HG02885 (cell line): Measurements from ENCODE around the gene TTC7B.

Experiments used
- ATAC-seq: cut with Tn5 transposase; IDR thresholded peaks from one replicate; pipeline ENCODE4 v1.9.1; 2021; ENCODE audit warnings: mild to moderate bottlenecking; ENCODE audit not compliant: unreplicated experiment, poor library complexity

The TTC7B gene

GRCh38 chr14:90720336-90720735 lies 95.9 kb downstream of the TTC7B start:
- no peak for ATAC-seq

DNA sequence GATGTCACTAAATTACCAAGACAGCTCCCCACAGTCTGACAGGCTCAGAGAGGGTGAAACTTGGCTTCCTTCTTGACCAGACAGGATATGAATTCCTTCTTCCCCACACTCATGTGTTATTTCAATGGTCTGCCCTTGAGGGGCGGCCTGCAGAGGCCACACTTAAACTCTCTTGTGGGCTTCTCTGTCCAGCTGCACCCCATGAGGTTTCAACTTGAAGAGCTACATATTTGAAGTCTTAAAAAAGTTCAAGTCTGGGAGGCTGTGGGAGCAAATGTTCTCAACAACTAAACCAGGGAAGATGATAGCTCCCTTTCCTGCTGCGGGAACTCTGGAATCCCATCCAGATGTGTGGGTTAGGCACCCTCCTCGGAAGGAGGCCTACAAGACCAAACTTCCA lies 98.3 kb downstream of the TTC7B start:
- no peak for ATAC-seq

- ATAC-seq, result no peak
These were observed 100.2 kb downstream of the TTC7B start for GRCh38 chr14:90715993-90716392.

- no peak for ATAC-seq
These were observed 100.7 kb downstream of the TTC7B start for GRCh38 chr14:90715495-90715894.

DNA sequence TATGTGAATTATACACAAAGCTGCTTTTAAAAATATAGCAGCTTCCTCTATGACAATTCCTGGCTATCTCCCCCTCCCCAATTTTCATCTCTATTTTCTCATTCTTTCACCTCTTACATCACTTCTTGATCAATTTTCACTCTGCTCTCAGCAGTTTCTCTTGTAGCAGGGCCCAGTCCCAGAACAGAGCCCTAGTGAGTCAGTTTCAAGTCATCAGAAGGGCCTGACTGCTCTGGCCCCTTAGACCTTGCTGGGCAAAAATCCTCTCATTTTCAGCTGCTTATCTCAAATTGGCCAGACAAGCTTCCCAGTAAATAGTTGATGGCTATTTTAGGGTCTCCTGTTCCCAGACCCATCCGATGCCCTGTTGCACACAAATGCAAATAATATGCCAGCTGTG lies 101.4 kb downstream of the TTC7B start:
- ATAC-seq, result no peak

DNA sequence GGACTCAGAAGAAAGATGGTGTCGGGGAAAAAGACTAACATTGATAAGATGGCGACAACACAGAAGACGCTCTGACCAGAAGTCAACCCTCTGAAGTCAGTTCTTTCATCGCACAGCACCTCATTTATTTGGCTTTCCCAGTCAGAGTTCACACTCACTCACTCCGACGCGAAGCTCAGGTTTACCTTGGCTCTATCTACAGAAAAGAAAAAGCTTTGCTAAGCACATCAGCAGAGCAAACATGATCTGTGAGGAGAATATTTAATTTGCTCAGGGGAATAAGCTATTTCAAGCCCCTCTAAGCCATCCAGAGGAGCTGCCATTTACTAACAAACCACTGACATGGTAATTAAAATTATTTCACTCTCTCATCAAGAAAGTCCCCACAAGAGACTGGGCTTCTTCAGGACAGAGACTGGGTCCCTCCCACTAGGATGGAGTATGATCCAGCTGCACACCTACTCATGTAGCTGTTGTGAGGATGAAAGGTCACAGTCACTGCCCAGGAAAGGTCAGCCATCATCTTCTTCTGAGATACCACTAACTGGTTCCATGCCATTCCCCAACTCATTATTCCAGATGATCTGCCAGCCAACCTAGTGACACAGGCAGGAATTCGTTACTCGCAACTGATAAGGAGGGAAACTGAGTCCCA lies 111.4 kb downstream of the TTC7B start:
- no peak for ATAC-seq

DNA sequence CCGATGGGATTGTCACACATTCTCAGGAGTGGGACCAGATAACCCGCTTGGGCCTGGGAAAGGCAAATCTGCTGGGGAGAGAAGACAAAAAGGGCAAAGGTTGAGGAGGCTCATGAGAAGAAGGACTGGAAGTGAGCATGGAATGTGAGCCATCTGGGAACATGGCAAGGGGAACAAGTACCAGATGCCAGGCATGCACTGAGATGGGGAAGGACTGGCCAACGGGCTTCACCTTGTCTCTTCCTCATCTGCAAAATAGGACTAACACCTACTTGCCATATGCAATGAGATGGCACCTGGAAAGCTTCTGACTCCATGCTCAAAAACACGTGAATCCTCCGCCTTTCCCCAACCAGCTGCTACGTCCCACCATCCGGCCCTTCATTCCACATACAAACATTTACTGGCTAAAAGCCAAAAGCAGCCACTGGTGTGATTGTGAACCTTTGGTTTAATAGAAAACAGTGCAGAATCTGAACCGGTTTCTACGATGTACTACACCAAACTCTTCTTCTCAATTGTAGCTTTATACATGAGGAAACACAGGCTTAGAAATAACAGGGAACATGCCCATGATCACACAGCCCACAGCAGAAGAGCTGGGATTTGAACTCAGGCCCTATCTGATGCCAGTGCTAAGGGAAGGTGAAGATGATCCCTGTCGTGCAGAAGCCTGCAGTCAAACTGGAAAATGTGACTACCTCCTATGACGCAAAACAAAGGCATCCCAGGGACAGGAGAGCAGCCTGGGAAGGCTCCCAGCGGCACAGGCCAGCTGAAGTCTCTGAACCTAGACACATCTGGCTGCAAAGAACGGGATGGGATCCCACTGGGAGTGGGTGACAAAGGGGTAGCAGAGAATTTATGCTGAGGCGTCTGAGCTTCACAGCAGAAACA lies 112.1 kb downstream of the TTC7B start:
- ATAC-seq, result no peak

DNA sequence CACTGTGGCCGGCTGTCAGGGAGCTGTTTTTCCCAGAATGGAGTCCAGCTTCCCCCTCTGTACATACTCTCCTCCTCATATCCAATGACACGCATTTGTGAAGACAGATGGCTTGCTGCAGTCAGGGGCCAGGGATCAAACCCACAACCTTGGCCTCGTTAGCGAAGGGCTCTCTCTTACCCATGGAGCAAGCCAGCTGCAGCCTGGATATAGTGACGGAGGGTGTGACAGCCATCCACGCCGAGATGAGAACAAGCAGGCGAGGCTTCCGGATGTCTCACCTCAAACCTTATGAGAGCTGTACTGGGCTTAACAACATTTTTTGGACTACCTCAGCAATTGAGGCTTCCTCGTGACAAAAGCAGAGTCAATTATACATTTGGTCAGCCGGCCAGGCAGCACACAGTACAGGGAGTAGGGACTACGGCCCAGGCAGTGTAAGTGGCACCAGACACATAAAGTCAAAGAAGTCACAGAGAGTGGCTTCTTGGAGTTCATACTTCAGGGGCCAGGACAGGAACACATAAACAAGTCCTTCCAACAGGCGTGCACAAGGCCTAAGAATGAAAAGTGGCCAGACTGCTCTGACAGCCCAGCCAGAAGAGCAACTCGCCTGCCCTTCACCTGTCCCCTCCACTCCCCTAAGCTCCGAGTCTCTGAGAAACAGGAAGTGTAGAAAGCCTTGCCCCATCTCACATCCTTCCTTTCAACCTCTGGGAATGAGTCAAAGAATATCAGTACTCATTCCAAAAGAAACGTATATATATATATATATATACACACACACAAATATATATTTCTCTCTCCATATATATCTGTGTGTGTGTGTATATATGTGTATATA lies 115.1 kb downstream of the TTC7B start:
- ATAC-seq, result no peak

DNA sequence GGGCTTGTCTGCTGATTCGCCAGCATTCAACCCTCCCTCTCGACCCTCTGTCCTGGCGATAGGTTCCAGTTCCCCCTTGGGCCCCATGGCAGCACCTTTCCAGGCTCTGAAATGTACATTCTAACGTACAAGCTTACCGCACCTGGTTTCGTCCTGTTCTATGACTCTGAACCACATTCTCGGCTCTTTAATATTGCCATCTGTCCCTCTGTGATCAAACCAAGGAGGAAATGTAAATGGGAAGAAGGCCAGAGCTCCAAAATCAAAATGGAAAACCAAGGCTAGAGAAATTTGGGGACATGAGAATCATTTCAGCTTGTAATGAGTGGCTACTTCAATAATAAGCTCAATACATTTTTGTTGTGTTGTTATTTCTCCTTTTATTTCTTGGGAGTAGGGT lies 117.2 kb downstream of the TTC7B start:
- ATAC-seq, result no peak

DNA sequence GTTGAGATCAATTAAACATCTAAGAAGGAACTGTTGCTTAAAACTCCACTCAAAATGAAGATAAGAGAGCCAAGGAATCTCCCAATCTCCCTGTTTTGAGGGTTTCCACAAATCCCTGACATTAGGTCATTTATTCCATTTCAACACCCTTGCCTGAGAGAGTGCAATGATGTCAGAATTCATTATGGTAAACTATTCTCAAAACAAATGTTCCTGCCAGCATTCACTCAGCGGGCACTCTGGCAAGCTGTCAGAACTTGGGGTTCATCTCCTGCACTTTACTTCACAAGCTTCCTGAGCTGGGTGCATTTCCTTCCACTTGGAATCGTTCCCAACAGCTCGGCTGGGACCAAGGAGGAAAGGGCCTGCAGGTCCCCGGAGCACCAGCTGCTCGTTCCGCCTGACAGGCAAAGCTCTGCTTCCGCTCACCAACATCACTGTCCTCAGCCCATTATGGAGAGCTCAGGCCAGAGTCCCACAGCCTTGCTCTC lies 117.8 kb downstream of the TTC7B start:
- ATAC-seq, result no peak

DNA sequence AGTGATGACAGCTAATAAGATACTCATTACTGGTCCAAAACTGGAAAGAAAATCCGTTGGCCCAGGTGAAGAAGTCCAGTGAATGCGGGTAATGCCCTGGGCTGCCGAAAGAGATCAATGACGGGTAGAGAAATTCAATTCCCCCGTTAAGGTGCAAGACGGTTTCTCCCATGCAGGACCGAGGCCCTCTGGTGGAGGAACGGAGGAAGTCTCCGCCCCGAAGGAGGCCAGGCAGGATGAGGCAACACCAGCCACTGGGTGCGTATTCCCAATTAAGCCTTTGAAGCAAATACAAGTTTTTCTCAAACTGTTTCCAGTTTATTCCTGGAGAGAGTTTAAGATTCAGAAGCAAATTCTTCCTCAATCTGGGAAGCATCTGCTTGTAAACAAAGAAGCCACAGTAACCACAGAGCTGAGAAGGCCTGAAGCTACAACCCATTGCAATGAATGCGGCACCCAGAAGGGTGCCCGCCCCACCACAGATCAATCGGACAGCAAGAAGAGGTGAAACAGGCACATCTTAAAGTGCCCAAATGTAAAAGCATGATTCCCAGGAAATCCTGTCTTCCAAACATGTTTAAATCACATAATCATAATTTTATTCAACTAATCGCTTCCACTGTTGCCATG lies 118.5 kb downstream of the TTC7B start:
- ATAC-seq, result peak; percentile 92

- ATAC-seq, result no peak
These were observed 119.1 kb downstream of the TTC7B start for GRCh38 chr14:90697132-90697531.

- ATAC-seq, result no peak
These were observed 119.5 kb downstream of the TTC7B start for GRCh38 chr14:90696720-90697119.

GRCh38 chr14:90695997-90696660 lies 120.1 kb downstream of the TTC7B start:
- ATAC-seq, result no peak

- no peak for ATAC-seq
These were observed 122.8 kb downstream of the TTC7B start for GRCh38 chr14:90693413-90693812.

- ATAC-seq, result no peak
These were observed 123.4 kb downstream of the TTC7B start for GRCh38 chr14:90692826-90693225.

DNA sequence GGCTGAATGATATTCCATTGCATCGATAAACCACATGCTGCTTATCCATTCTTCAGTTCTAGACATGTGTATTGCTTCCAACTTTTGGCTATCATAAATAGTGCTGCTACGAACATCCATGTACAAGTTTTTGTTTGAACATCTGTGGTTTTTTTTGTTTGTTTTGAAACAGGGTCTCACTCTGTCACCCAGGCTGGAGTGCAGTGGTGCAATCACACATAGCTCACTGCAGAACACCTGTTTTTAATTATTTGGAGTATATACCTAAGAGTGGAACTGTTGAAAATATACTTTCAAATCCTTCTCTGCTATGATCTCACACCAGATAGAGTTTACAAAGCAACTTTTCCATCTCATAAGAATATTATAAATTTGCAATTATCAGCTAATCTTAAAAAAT lies 124.2 kb downstream of the TTC7B start:
- ATAC-seq, result no peak

DNA sequence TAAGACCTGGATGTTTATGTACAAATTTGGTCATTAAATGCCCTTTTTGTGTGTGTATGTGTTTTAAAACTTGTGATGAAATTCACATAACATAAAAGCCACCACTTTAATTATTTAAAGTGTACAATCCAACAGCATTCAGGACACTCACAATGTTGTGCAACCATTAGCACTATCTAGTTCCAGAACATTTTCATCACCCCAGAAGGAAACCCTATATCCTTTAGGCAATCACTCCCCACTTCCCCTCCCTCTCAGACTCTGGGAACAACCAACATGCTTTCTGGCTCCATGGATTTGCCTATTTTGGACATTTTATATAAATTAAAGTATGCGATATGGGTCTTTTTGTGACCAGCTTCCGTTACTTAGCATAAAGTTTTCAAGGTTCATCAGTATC lies 124.6 kb downstream of the TTC7B start:
- no peak for ATAC-seq

GRCh38 chr14:90687680-90688079 lies 128.6 kb downstream of the TTC7B start:
- ATAC-seq, result no peak

- no peak for ATAC-seq
These were observed 133.6 kb downstream of the TTC7B start for GRCh38 chr14:90682615-90683014.
